Karpas-422 (cell line): ENCODE measurements around the gene KRT74. TPM values are rescaled to one million over a fixed set of nuclear protein-coding genes. Genes with fewer than 3 reads are reported as not detected.

Source experiments
- DNase-seq: peaks from one replicate; pipeline ENCODE4 v3.0.0-alpha.2; 2015
- H2AFZ ChIP-seq: fragments of 200-600 bp; sonication (generic); 2 replicates; pipeline ENCODE4 v1.6.1; 2014; ENCODE audit warnings: antibody characterized with exemption, low read length, mixed read lengths
- H3K27ac ChIP-seq: fragments of 200-600 bp; sonication (generic); 2 replicates; pipeline ENCODE4 v1.5.1; 2014; ENCODE audit warnings: mild to moderate bottlenecking, low read length, moderate library complexity
- H3K27me3 ChIP-seq: fragments of 200-600 bp; sonication (generic); 2 replicates; pipeline ENCODE4 v1.6.1; 2014; ENCODE audit warnings: low read length, mixed read lengths
- H3K36me3 ChIP-seq: fragments of 200-600 bp; sonication (generic); 2 replicates; pipeline ENCODE4 v1.6.1; 2014; ENCODE audit warnings: low read length, mixed read lengths; ENCODE audit not compliant: insufficient read depth
- H3K4me1 ChIP-seq: fragments of 200-600 bp; sonication (generic); 2 replicates; pipeline ENCODE4 v1.6.1; 2014; ENCODE audit warnings: mild to moderate bottlenecking, low read length, mixed read lengths
- H3K4me2 ChIP-seq: fragments of 200-600 bp; sonication (generic); 2 replicates; pipeline ENCODE4 v1.6.1; 2014; ENCODE audit warnings: low read length, low read depth, mild to moderate bottlenecking; ENCODE audit not compliant: poor library complexity, severe bottlenecking
- H3K4me3 ChIP-seq: fragments of 200-600 bp; sonication (generic); 2 replicates; pipeline ENCODE4 v1.5.1; 2014; ENCODE audit warnings: mild to moderate bottlenecking, antibody characterized with exemption, low read length, mixed read lengths
- H3K79me2 ChIP-seq: fragments of 200-600 bp; sonication (generic); 2 replicates; pipeline ENCODE4 v1.6.1; 2014; ENCODE audit warnings: mild to moderate bottlenecking, low read length, mixed read lengths
- H3K9ac ChIP-seq: fragments of 200-600 bp; sonication (generic); 2 replicates; pipeline ENCODE4 v1.6.0; 2014; ENCODE audit warnings: low read length
- H3K9me2 ChIP-seq: fragments of 200-600 bp; sonication (generic), shearing (Covaris generic); replicated peaks from 2 replicates; pipeline ENCODE4 v1.6.0; 2014; ENCODE audit warnings: mild to moderate bottlenecking, low read length, moderate library complexity; ENCODE audit not compliant: insufficient read depth
- H3K9me3 ChIP-seq: fragments of 300-700, 200-600 bp; sonication (generic); 2 replicates; pipeline ENCODE4 v1.6.1; 2014; ENCODE audit warnings: low read length, mixed read lengths
- H4K20me1 ChIP-seq: fragments of 200-600 bp; sonication (generic); 2 replicates; pipeline ENCODE4 v1.6.1; 2014; ENCODE audit warnings: mild to moderate bottlenecking, antibody characterized with exemption, low read length, low read depth; ENCODE audit not compliant: insufficient read depth
- total RNA-seq: library from RNA; depleted of rRNA; stranded (reverse); fragments of >200 nt; shearing (Covaris generic); gene quantifications from 2 replicates; pipeline ENCODE4 v1.2.3, GENCODE V29; 2014; ENCODE audit warnings: low replicate concordance

KRT74 gene
- total RNA-seq, 1 experiment from 2014 or later, result not detected

GRCh38 chr12:52546126-52546525 is 27.5 kb downstream of the KRT74 start:
- no peak overlapping the region for H3K4me2 ChIP-seq
- no peaks in the 10 kb centered on the region for H3K4me1 ChIP-seq
- H2AFZ ChIP-seq, result no peak overlapping the region
- H3K9ac ChIP-seq, result no peak overlapping the region
- no peaks in the 10 kb centered on the region for H3K9me2 ChIP-seq
- no peak overlapping the region for H3K4me3 ChIP-seq
- H3K79me2 ChIP-seq, result no peaks in the 10 kb centered on the region
- no peaks in the 10 kb centered on the region for H3K9me3 ChIP-seq
- no peak for DNase-seq
- no peak overlapping the region for H3K27ac ChIP-seq
- no peaks in the 10 kb centered on the region for H3K27me3 ChIP-seq
- H3K36me3 ChIP-seq, result no peaks in the 10 kb centered on the region
- H4K20me1 ChIP-seq, result no peaks in the 10 kb centered on the region

GRCh38 chr12:52543985-52544883 is 29.4 kb downstream of the KRT74 start:
- H3K27me3 ChIP-seq, result no peaks in the 10 kb centered on the region
- no peaks in the 10 kb centered on the region for H3K9me2 ChIP-seq
- no peak overlapping the region for H3K4me2 ChIP-seq
- H3K4me3 ChIP-seq, result no peak overlapping the region
- H3K27ac ChIP-seq, result no peak overlapping the region
- no peaks in the 10 kb centered on the region for H3K9me3 ChIP-seq
- H3K79me2 ChIP-seq, result no peaks in the 10 kb centered on the region
- H4K20me1 ChIP-seq, result no peaks in the 10 kb centered on the region
- H3K4me1 ChIP-seq, result no peaks in the 10 kb centered on the region
- no peak for DNase-seq
- no peak overlapping the region for H2AFZ ChIP-seq
- no peak overlapping the region for H3K9ac ChIP-seq
- H3K36me3 ChIP-seq, result no peaks in the 10 kb centered on the region

GRCh38 chr12:52542785-52543318 is 30.8 kb downstream of the KRT74 start:
- no peak overlapping the region for H3K4me2 ChIP-seq
- H3K9me3 ChIP-seq, result no peaks in the 10 kb centered on the region
- no peaks in the 10 kb centered on the region for H3K79me2 ChIP-seq
- no peaks in the 10 kb centered on the region for H3K9me2 ChIP-seq
- no peaks in the 10 kb centered on the region for H3K4me1 ChIP-seq
- no peak overlapping the region for H2AFZ ChIP-seq
- no peaks in the 10 kb centered on the region for H3K36me3 ChIP-seq
- H3K27me3 ChIP-seq, result no peaks in the 10 kb centered on the region
- H3K4me3 ChIP-seq, result no peak overlapping the region
- H3K9ac ChIP-seq, result no peak overlapping the region
- DNase-seq, result no peak
- H3K27ac ChIP-seq, result no peak overlapping the region
- no peaks in the 10 kb centered on the region for H4K20me1 ChIP-seq

- Histone ChIP-seq H3K79me2 (no peaks in the 10 kb centered on the region), H3K4me3 (no peak overlapping the region), H3K9me2 (no peaks in the 10 kb centered on the region), H3K27ac (no peak overlapping the region), H2AFZ (no peak overlapping the region), H3K4me2 (no peak overlapping the region), H3K36me3 (no peaks in the 10 kb centered on the region), H3K9me3 (no peaks in the 10 kb centered on the region), H3K27me3 (no peaks in the 10 kb centered on the region), H3K4me1 (no peaks in the 10 kb centered on the region), H4K20me1 (no peaks in the 10 kb centered on the region), H3K9ac (no peak overlapping the region)
- DNase-seq, result no peak
Measured at GRCh38 chr12:52542157-52542556, 31.5 kb downstream of the KRT74 start.

GRCh38 chr12:52541709-52542108 is 31.9 kb downstream of the KRT74 start:
- Histone ChIP-seq H3K4me3 (no peak overlapping the region), H3K27ac (no peak overlapping the region), H3K9me2 (no peaks in the 10 kb centered on the region), H2AFZ (no peak overlapping the region), H4K20me1 (no peaks in the 10 kb centered on the region), H3K4me1 (no peaks in the 10 kb centered on the region), H3K79me2 (no peaks in the 10 kb centered on the region), H3K9ac (no peak overlapping the region), H3K36me3 (no peaks in the 10 kb centered on the region), H3K4me2 (no peak overlapping the region), H3K9me3 (no peaks in the 10 kb centered on the region), H3K27me3 (no peaks in the 10 kb centered on the region)
- no peak for DNase-seq

GRCh38 chr12:52540531-52540930 is 33.1 kb downstream of the KRT74 start:
- H3K4me3 ChIP-seq, result no peak overlapping the region
- no peak overlapping the region for H3K4me2 ChIP-seq
- H3K9ac ChIP-seq, result no peak overlapping the region
- no peaks in the 10 kb centered on the region for H3K4me1 ChIP-seq
- no peaks in the 10 kb centered on the region for H3K27me3 ChIP-seq
- no peak overlapping the region for H2AFZ ChIP-seq
- H4K20me1 ChIP-seq, result no peaks in the 10 kb centered on the region
- H3K9me3 ChIP-seq, result no peaks in the 10 kb centered on the region
- H3K27ac ChIP-seq, result no peak overlapping the region
- H3K36me3 ChIP-seq, result no peaks in the 10 kb centered on the region
- H3K9me2 ChIP-seq, result no peaks in the 10 kb centered on the region
- H3K79me2 ChIP-seq, result no peaks in the 10 kb centered on the region
- DNase-seq, result no peak

- no peak for DNase-seq
- Histone ChIP-seq H3K9me3 (no peaks in the 10 kb centered on the region), H4K20me1 (no peaks in the 10 kb centered on the region), H3K36me3 (no peaks in the 10 kb centered on the region), H3K79me2 (no peaks in the 10 kb centered on the region), H3K4me1 (no peaks in the 10 kb centered on the region; the same call in 1 of the 2 replicates), H3K27me3 (no peaks in the 10 kb centered on the region), H3K27ac (no peak overlapping the region), H3K4me3 (no peak overlapping the region), H2AFZ (no peak overlapping the region), H3K4me2 (no peak overlapping the region), H3K9me2 (no peaks in the 10 kb centered on the region), H3K9ac (no peak overlapping the region)
Measured at GRCh38 chr12:52539821-52540173, 33.8 kb downstream of the KRT74 start.

GRCh38 chr12:52539083-52539820 is 34.4 kb downstream of the KRT74 start:
- no peaks in the 10 kb centered on the region for H3K9me2 ChIP-seq
- no peak for DNase-seq
- H3K4me3 ChIP-seq, result no peak overlapping the region
- H3K27me3 ChIP-seq, result no peaks in the 10 kb centered on the region
- H3K4me1 ChIP-seq, result peaks cover 5% of the 10 kb centered on the region
- no peak overlapping the region for H3K9ac ChIP-seq
- no peaks in the 10 kb centered on the region for H4K20me1 ChIP-seq
- H3K4me2 ChIP-seq, result no peak overlapping the region
- no peaks in the 10 kb centered on the region for H3K79me2 ChIP-seq
- no peaks in the 10 kb centered on the region for H3K36me3 ChIP-seq
- no peak overlapping the region for H3K27ac ChIP-seq
- no peak overlapping the region for H2AFZ ChIP-seq
- H3K9me3 ChIP-seq, result no peaks in the 10 kb centered on the region
